CD4-positive, alpha-beta T cell (primary cell): ENCODE data around the gene ZBTB24. TPM values are rescaled to one million over a fixed set of nuclear protein-coding genes. Genes with fewer than 3 reads are reported as not detected.

Experiments
- ATAC-seq: fragments of 200-7000 bp; cut with Tn5 transposase; one replicate; pipeline ENCODE4 v1.10.0; 2022; ENCODE audit warnings: mild to moderate bottlenecking; ENCODE audit not compliant: poor library complexity
- CTCF ChIA-PET: fragments of 350-600 bp; sonication (Branson Sonifier 250); formaldehyde crosslinking; loops from one replicate; lab custom pipeline; 2021; ENCODE audit warnings: antibody characterized with exemption, inconsistent platforms; lab: Charles Lee
- POLR2A ChIA-PET: fragments of 350-600 bp; sonication (Branson Sonifier 250); formaldehyde crosslinking; loops from one replicate; lab custom pipeline; 2021; ENCODE audit warnings: antibody characterized with exemption, inconsistent platforms; lab: Charles Lee
- DNase-seq, 14 experiments: peaks; one replicate each; pipeline ENCODE4 v3.0.0-alpha.2; 2013 to 2020; ENCODE audit warnings: mixed read lengths in 2 of 14
- H3K27ac ChIP-seq, 2 donors: one replicate each; pipeline versions ENCODE4 v1.5.1 to v1.7.0; 2013; ENCODE audit warnings: low read length in 2 of 2, low read depth in 1 of 2, mild to moderate bottlenecking in 1 of 2
- H3K27me3 ChIP-seq, 2 experiments: 1 replicate in 1 of 2; 2 replicates in 1 of 2; pipeline versions ENCODE4 v1.6.1 to v1.7.0; 2013; ENCODE audit warnings: low read length in 2 of 2, control low read depth in 1 of 2, mild to moderate bottlenecking in 1 of 2, moderate library complexity in 1 of 2; ENCODE audit not compliant: insufficient read depth in 2 of 2, control insufficient read depth in 1 of 2
- H3K36me3 ChIP-seq: one replicate; pipeline ENCODE4 v1.6.1; 2013; ENCODE audit warnings: low read length, control low read depth; ENCODE audit not compliant: insufficient read depth
- H3K4me1 ChIP-seq: one replicate; pipeline ENCODE4 v1.6.1; 2013; ENCODE audit warnings: low read length, control low read depth; ENCODE audit not compliant: insufficient read depth
- H3K4me3 ChIP-seq: one replicate; pipeline ENCODE4 v1.5.1; 2013; ENCODE audit warnings: mild to moderate bottlenecking, low read length, moderate library complexity
- H3K9me3 ChIP-seq, 2 experiments: 1 replicate in 1 of 2; 2 replicates in 1 of 2; pipeline versions ENCODE4 v1.6.1 to v1.7.0; 2013; ENCODE audit warnings: low read length in 2 of 2, mild to moderate bottlenecking in 2 of 2, control low read depth in 1 of 2, moderate library complexity in 1 of 2; ENCODE audit not compliant: control insufficient read depth in 1 of 2, insufficient read depth in 1 of 2
- H3K27ac Mint-ChIP-seq: one replicate; pipeline ENCODE4 v1.8.0; 2020; ENCODE audit warnings: mixed read lengths
- H3K27me3 Mint-ChIP-seq: one replicate; pipeline ENCODE4 v1.8.0; 2021; ENCODE audit warnings: mixed read lengths
- H3K36me3 Mint-ChIP-seq: one replicate; pipeline ENCODE4 v1.8.0; 2021; ENCODE audit warnings: low read depth, mixed read lengths
- H3K4me1 Mint-ChIP-seq: one replicate; pipeline ENCODE4 v1.8.0; 2021; ENCODE audit warnings: low read depth, mixed read lengths
- H3K4me3 Mint-ChIP-seq: one replicate; pipeline ENCODE4 v1.8.0; 2020; ENCODE audit warnings: mild to moderate bottlenecking, mixed read lengths
- H3K9me3 Mint-ChIP-seq: one replicate; pipeline ENCODE4 v1.8.0; 2020; ENCODE audit warnings: mixed read lengths
- intact Hi-C, 2 experiments: fragments of 100-400 bp; cut with DNase I in 1 of 2; cut with micrococcal nuclease in 1 of 2; formaldehyde crosslinking; loops; one replicate each; pipeline versions ENCODE4 v1.15.1 to v1.9.0; 2023 to 2025; cut with DNase I, micrococcal nuclease
- total RNA-seq, 174 experiments: library from RNA in 2 of 174; stranded (reverse) in 2 of 174; gene quantifications; one replicate each; pipeline ENCODE4 v1.2.3 and lab custom pipeline; 2021 to 2026
- TF ChIP-seq, protein P1 (sequence below): fragments of 200-600 bp; IDR thresholded peaks from one replicate; pipeline ENCODE4 v1.8.0; 2022; ENCODE audit warnings: antibody characterized with exemption, mild to moderate bottlenecking

ZBTB24 gene
- total RNA-seq, 2 experiments from 2014 or later = 10.4 to 10.5 TPM

- no peak overlapping the region for H3K27ac Mint-ChIP-seq
- CTCF ChIA-PET = interaction anchor here (0.7 kb wide), 1 partner anchor 291 kb away, joined by 3 read pairs; no protein-coding TSS in a partner anchor
Observed at GRCh38 chr6:109451376-109451775, 31.6 kb downstream of the ZBTB24 start.

DNA sequence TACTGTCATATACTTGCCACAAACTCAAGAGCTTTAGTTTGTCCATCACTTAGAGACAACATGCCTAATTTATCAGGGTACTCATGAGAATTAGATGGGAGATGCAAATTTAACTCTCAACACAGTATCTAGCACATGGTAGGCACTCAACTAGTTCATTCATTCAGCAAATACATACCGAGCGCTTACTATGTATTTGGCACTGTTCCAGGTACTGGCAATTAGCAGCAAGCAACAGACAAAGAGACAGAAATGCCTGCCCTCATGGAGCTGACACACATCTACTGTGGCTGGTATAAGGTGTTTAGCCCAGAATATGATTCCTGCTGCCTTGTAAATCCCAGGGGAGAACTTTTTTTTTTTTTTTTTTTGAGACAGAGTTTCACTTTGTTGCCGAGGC, 32.2 kb downstream of the ZBTB24 start:
- H3K4me3 Mint-ChIP-seq = peak overlapping the region; percentile 74
- H3K4me1 ChIP-seq = peaks cover 70% of the 10 kb centered on the region
- peaks cover 61% of the 10 kb centered on the region for H3K4me1 Mint-ChIP-seq
- TF ChIP-seq, protein P1, sequence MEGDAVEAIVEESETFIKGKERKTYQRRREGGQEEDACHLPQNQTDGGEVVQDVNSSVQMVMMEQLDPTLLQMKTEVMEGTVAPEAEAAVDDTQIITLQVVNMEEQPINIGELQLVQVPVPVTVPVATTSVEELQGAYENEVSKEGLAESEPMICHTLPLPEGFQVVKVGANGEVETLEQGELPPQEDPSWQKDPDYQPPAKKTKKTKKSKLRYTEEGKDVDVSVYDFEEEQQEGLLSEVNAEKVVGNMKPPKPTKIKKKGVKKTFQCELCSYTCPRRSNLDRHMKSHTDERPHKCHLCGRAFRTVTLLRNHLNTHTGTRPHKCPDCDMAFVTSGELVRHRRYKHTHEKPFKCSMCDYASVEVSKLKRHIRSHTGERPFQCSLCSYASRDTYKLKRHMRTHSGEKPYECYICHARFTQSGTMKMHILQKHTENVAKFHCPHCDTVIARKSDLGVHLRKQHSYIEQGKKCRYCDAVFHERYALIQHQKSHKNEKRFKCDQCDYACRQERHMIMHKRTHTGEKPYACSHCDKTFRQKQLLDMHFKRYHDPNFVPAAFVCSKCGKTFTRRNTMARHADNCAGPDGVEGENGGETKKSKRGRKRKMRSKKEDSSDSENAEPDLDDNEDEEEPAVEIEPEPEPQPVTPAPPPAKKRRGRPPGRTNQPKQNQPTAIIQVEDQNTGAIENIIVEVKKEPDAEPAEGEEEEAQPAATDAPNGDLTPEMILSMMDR = no peak
- DNase-seq (peak in 1 of 14 experiments; percentile 23), ATAC-seq (no peak)
- H3K4me3 ChIP-seq = no peak overlapping the region
- no peaks in the 10 kb centered on the region for H3K9me3 Mint-ChIP-seq
- H3K27ac Mint-ChIP-seq = peak overlapping the region; percentile 79
- CTCF ChIA-PET = interaction anchor here (0.7 to 1.0 kb wide), 2 partner anchors 9 to 291 kb away, joined by 3 to 4 read pairs; no protein-coding TSS in a partner anchor
- no peaks in the 10 kb centered on the region for H3K27me3 Mint-ChIP-seq
- H3K27me3 ChIP-seq = no peaks in the 10 kb centered on the region
- intact Hi-C loops = loop anchor here (10.0 kb wide), 2 partner anchors 244 to 1634 kb away; partner anchors contain the start of genes AK9 (in 1 of the 2), FIG4 (in 1 of the 2) and SLC16A10 (in 1 of the 2)
- H3K36me3 Mint-ChIP-seq = peaks cover 64% of the 10 kb centered on the region
- H3K36me3 ChIP-seq = peaks cover 36% of the 10 kb centered on the region
- POLR2A ChIA-PET = interaction anchor here (2.6 to 3.2 kb wide), 2 partner anchors 10 to 68 kb away, joined by 11 to 25 read pairs; partner anchors contain the start of genes CD164, PPIL6 and SMPD2
- H3K9me3 ChIP-seq = no peaks in the 10 kb centered on the region
- H3K27ac ChIP-seq = no peak overlapping the region

More at GRCh38 chr6:109451376-109451775, 31.6 kb downstream of the ZBTB24 start:
- H3K36me3 Mint-ChIP-seq = peaks cover 58% of the 10 kb centered on the region
- no peak for DNase-seq
- TF ChIP-seq, protein P1 = no peak
- no peak for ATAC-seq
- Histone ChIP-seq H3K9me3 (no peaks in the 10 kb centered on the region), H3K27ac (no peak overlapping the region), H3K4me1 (peaks cover 75% of the 10 kb centered on the region), H3K4me3 (no peak overlapping the region), H3K36me3 (peaks cover 31% of the 10 kb centered on the region), H3K27me3 (no peaks in the 10 kb centered on the region)
- H3K4me1 Mint-ChIP-seq = peaks cover 62% of the 10 kb centered on the region
- no peaks in the 10 kb centered on the region for H3K27me3 Mint-ChIP-seq
- intact Hi-C loops = loop anchor here (10.0 kb wide), 2 partner anchors 243 to 1633 kb away; partner anchors contain the start of genes AK9 (in 1 of the 2), FIG4 (in 1 of the 2) and SLC16A10 (in 1 of the 2)
- POLR2A ChIA-PET = interaction anchor here (3.2 to 9.5 kb wide), 2 partner anchors 8 to 68 kb away, joined by 11 to 137 read pairs; partner anchors contain the start of genes CD164, PPIL6 and SMPD2
- no peaks in the 10 kb centered on the region for H3K9me3 Mint-ChIP-seq
- peak overlapping the region; percentile 58 for H3K4me3 Mint-ChIP-seq

- Mint-ChIP-seq H3K36me3 (peaks cover 68% of the 10 kb centered on the region), H3K27ac (peak overlapping the region; percentile 79), H3K9me3 (no peaks in the 10 kb centered on the region), H3K4me1 (peaks cover 58% of the 10 kb centered on the region), H3K27me3 (no peaks in the 10 kb centered on the region), H3K4me3 (peak overlapping the region; percentile 63)
- POLR2A ChIA-PET = interaction anchor here (0.5 to 3.2 kb wide), 4 partner anchors 9 to 916 kb away, joined by 3 to 25 read pairs (median 7); partner anchors contain the start of genes CD164, PPIL6 and SMPD2
- Histone ChIP-seq H3K4me1 (peaks cover 66% of the 10 kb centered on the region), H3K9me3 (no peaks in the 10 kb centered on the region), H3K27me3 (no peaks in the 10 kb centered on the region), H3K36me3 (peaks cover 44% of the 10 kb centered on the region), H3K27ac (peak overlapping the region in 1 of 2 donors; percentile 47), H3K4me3 (no peak overlapping the region)
- intact Hi-C loops = loop anchor here (10.0 kb wide), 2 partner anchors 245 to 1635 kb away; partner anchors contain the start of genes AK9 (in 1 of the 2), FIG4 (in 1 of the 2) and SLC16A10 (in 1 of the 2)
- ATAC-seq = peak; percentile 28
- CTCF ChIA-PET = interaction anchor here (1.0 kb wide), 1 partner anchor 8 kb away, joined by 4 read pairs; no protein-coding TSS in a partner anchor
- TF ChIP-seq, protein P1 = no peak
- DNase-seq = peak in 8 of 14 experiments; percentile 23 to 79 (median 48)
Observed at GRCh38 chr6:109449795-109450673, 33.0 kb downstream of the ZBTB24 start.
